ENCODE results near the gene ATXN2.
"Not testable (repeated sequence)": the region's sequence is repeated elsewhere in the genome, so short reads cannot be mapped to it uniquely, and the experiment has no call there.

The ATXN2 gene

DNA sequence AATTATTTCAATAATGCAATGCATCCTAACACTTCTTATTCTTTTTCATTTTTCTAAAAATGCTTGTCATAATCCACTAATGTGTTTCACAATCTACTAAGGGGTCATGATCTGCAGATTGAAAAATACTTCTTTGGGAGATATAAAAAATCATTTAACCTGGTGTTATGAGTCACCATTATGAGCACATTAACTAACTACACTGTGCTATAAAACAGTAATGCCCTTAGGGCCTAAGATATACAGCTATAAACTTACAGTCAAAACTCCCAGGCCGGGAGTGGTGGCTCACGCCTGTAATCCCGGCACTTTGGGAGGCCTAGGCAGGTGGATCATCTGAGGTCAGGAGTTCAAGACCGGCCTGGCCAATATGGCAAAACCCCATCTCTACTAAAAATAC lies 14.2 kb downstream of the ATXN2 start:
- Histone ChIP-seq H3K9me3 (ENCODE audit: control insufficient read depth, low read length) (no peaks in the 10 kb centered on the region), H3K9ac (ENCODE audit: low read length) (no peak overlapping the region), H3K4me1 (ENCODE audit: control insufficient read depth, insufficient read depth, low read length) (peaks cover 12% of the 10 kb centered on the region), H3K27me3 (replicated peaks; ENCODE audit: control insufficient read depth, insufficient read depth, low read length) (no peaks in the 10 kb centered on the region), H3K36me3 (ENCODE audit: control insufficient read depth, insufficient read depth, low read length, severe bottlenecking) (peaks cover 4% of the 10 kb centered on the region), H3K4me3 (ENCODE audit: low read length) (no peak overlapping the region)
- peak; percentile 56 for DNase-seq (ENCODE audit: low read depth)

- H3K9ac ChIP-seq (ENCODE audit: low read length), result not testable (repeated sequence)
Observed at GRCh38 chr12:111583506-111583905, 15.6 kb downstream of the ATXN2 start.

GRCh38 chr12:111582133-111582747 lies 16.9 kb downstream of the ATXN2 start:
- no peaks in the 10 kb centered on the region for H3K9me3 ChIP-seq (ENCODE audit: control insufficient read depth, low read length)
- no peak for DNase-seq (ENCODE audit: low read depth)
- H3K36me3 ChIP-seq (ENCODE audit: control insufficient read depth, insufficient read depth, low read length, severe bottlenecking), result peaks cover 6% of the 10 kb centered on the region
- no peak overlapping the region for H3K9ac ChIP-seq (ENCODE audit: low read length)
- peaks cover 21% of the 10 kb centered on the region for H3K4me1 ChIP-seq (ENCODE audit: control insufficient read depth, insufficient read depth, low read length)
- no peaks in the 10 kb centered on the region for H3K27me3 ChIP-seq (replicated peaks; ENCODE audit: control insufficient read depth, insufficient read depth, low read length)
- H3K4me3 ChIP-seq (ENCODE audit: low read length), result no peak overlapping the region

More at GRCh38 chr12:111583506-111583905, 15.6 kb downstream of the ATXN2 start:
- H3K27me3 ChIP-seq (replicated peaks; ENCODE audit: control insufficient read depth, insufficient read depth, low read length); DNase-seq (ENCODE audit: low read depth); H3K36me3 ChIP-seq (ENCODE audit: control insufficient read depth, insufficient read depth, low read length, severe bottlenecking); H3K9me3 ChIP-seq (ENCODE audit: control insufficient read depth, low read length); H3K4me3 ChIP-seq (ENCODE audit: low read length): not testable (repeated sequence)
- peaks cover 16% of the 10 kb centered on the region for H3K4me1 ChIP-seq (ENCODE audit: control insufficient read depth, insufficient read depth, low read length)

DNA sequence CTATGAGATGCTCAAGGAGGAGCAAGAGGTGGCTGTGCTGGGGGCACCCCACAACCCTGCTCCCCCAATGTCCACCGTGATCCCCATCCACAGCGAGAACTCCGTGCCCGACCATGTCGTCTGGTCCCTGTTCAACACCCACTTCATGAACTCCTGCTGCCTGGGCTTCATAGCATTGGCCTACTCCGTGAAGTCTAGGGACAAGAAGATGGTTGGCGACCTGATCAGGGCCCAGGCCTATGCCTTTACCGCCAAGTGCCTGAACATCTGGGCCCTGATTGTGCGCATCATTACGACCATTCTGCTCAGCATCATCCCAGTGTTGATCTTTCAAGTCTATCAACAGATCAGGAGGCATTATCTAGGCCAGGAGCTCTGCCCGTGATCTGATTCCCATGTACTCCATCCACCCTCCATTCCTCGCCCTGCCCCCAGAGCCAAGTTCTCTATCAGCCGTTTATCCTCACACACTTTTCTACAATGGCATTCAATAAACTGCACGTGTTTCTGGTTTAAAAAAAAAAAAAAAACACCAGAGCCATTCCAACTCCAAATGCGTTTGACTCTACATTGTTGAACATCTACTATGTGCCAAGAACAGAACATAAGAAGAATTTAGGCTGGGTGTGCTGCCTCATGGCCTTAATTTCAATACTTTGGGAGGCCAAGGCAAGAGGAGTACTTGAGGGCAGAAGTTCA lies 17.5 kb downstream of the ATXN2 start:
- peaks cover 15% of the 10 kb centered on the region for H3K4me1 ChIP-seq (ENCODE audit: control insufficient read depth, insufficient read depth, low read length)
- H3K9me3 ChIP-seq (ENCODE audit: control insufficient read depth, low read length), result no peaks in the 10 kb centered on the region
- DNase-seq (ENCODE audit: low read depth), result no peak
- no peaks in the 10 kb centered on the region for H3K27me3 ChIP-seq (replicated peaks; ENCODE audit: control insufficient read depth, insufficient read depth, low read length)
- peaks cover 6% of the 10 kb centered on the region for H3K36me3 ChIP-seq (ENCODE audit: control insufficient read depth, insufficient read depth, low read length, severe bottlenecking)
- no peak overlapping the region for H3K4me3 ChIP-seq (ENCODE audit: low read length)
- H3K9ac ChIP-seq (ENCODE audit: low read length), result no peak overlapping the region

DNA sequence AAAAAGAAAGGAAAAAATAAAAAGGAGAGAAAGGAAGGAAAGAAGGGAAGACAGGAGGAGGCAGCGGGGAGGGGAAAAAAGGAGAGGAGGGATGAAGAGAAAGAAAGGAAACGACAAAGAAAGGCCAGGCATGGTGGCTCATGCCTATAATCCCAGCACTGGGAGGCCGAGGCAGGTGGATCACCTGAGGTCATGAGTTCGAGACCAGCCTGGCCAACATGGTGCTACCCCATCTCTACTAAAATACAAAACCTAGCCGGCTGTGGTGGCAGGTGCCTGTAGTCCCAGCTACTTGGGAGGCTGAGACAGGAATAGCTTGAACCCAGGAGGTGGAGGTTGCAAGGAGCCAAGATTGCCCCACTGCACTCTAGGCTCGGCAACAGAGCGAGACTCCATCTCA lies 18.4 kb downstream of the ATXN2 start:
- peaks cover 6% of the 10 kb centered on the region for H3K36me3 ChIP-seq (ENCODE audit: control insufficient read depth, insufficient read depth, low read length, severe bottlenecking)

DNA sequence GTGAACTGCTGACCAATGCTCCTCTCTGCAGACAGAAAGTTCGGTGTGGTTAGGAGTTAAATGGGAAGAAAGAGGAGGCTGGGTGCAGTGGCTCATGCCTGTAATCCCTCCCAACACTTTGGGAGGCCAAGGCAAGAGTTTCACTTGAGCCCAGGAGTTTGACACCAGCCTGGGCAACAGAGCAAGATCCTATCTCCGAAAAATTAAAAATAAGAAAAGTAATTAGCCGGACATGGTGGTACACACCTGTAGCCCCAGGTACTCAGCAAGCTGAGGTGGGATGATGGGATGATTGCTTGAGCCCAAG lies 19.0 kb downstream of the ATXN2 start:
- no peak for DNase-seq (ENCODE audit: low read depth)
- H3K9ac ChIP-seq (ENCODE audit: low read length), result no peak overlapping the region
- H3K4me3 ChIP-seq (ENCODE audit: low read length), result no peak overlapping the region
- no peaks in the 10 kb centered on the region for H3K9me3 ChIP-seq (ENCODE audit: control insufficient read depth, low read length)
- no peaks in the 10 kb centered on the region for H3K27me3 ChIP-seq (replicated peaks; ENCODE audit: control insufficient read depth, insufficient read depth, low read length)
- peaks cover 6% of the 10 kb centered on the region for H3K36me3 ChIP-seq (ENCODE audit: control insufficient read depth, insufficient read depth, low read length, severe bottlenecking)
- H3K4me1 ChIP-seq (ENCODE audit: control insufficient read depth, insufficient read depth, low read length), result peaks cover 14% of the 10 kb centered on the region

More for the DNA sequence above, 18.4 kb downstream of the ATXN2 start:
- no peaks in the 10 kb centered on the region for H3K27me3 ChIP-seq (replicated peaks; ENCODE audit: control insufficient read depth, insufficient read depth, low read length)
- H3K9me3 ChIP-seq (ENCODE audit: control insufficient read depth, low read length), result no peaks in the 10 kb centered on the region
- H3K4me3 ChIP-seq (ENCODE audit: low read length), result no peak overlapping the region
- H3K9ac ChIP-seq (ENCODE audit: low read length), result no peak overlapping the region
- H3K4me1 ChIP-seq (ENCODE audit: control insufficient read depth, insufficient read depth, low read length), result peaks cover 14% of the 10 kb centered on the region
- no peak for DNase-seq (ENCODE audit: low read depth)

- Histone ChIP-seq H3K9ac (ENCODE audit: low read length) (no peak overlapping the region), H3K36me3 (ENCODE audit: control insufficient read depth, insufficient read depth, low read length, severe bottlenecking) (peaks cover 6% of the 10 kb centered on the region), H3K4me3 (ENCODE audit: low read length) (no peak overlapping the region), H3K4me1 (ENCODE audit: control insufficient read depth, insufficient read depth, low read length) (peaks cover 10% of the 10 kb centered on the region), H3K27me3 (replicated peaks; ENCODE audit: control insufficient read depth, insufficient read depth, low read length) (no peaks in the 10 kb centered on the region), H3K9me3 (ENCODE audit: control insufficient read depth, low read length) (no peaks in the 10 kb centered on the region)
- peak; percentile 67 for DNase-seq (ENCODE audit: low read depth)
Observed at GRCh38 chr12:111578971-111579340, 20.2 kb downstream of the ATXN2 start.

DNA sequence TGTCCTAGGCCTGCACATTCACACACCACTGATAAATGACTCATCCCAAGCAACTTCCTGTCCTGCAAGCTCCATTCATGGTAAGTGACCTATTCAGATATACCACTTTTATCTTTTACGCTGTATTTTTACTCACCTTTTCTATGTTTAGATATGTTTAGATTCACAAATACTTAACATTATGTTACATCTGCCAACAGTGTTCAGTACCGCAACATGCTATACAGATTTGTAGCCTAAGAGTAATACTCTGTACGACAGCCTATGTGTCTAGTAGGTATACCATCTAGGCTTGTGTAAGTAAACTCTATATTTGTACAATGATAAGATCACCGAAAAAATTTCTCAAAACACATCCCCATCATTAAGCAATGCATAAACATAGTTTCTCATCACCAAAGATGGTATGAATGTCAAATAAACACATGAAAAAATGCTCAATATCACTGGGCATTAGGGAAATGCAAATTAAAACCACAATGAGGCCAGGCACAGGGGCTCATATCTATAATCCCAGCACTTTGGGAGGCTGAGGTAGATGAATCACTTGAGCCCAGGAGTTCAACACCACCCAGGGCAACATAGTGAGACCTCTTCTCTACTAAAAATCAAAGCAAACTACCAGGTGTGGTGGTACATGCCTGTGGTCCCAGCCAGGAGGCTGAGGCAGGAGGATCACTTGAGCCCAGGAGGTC lies 20.7 kb downstream of the ATXN2 start:
- Histone ChIP-seq H3K4me3 (ENCODE audit: low read length) (no peak overlapping the region), H3K9ac (ENCODE audit: low read length) (no peak overlapping the region), H3K4me1 (ENCODE audit: control insufficient read depth, insufficient read depth, low read length) (peaks cover 10% of the 10 kb centered on the region), H3K27me3 (replicated peaks; ENCODE audit: control insufficient read depth, insufficient read depth, low read length) (no peaks in the 10 kb centered on the region), H3K36me3 (ENCODE audit: control insufficient read depth, insufficient read depth, low read length, severe bottlenecking) (peaks cover 6% of the 10 kb centered on the region), H3K9me3 (ENCODE audit: control insufficient read depth, low read length) (no peaks in the 10 kb centered on the region)
- DNase-seq (ENCODE audit: low read depth), result peak; percentile 71

DNA sequence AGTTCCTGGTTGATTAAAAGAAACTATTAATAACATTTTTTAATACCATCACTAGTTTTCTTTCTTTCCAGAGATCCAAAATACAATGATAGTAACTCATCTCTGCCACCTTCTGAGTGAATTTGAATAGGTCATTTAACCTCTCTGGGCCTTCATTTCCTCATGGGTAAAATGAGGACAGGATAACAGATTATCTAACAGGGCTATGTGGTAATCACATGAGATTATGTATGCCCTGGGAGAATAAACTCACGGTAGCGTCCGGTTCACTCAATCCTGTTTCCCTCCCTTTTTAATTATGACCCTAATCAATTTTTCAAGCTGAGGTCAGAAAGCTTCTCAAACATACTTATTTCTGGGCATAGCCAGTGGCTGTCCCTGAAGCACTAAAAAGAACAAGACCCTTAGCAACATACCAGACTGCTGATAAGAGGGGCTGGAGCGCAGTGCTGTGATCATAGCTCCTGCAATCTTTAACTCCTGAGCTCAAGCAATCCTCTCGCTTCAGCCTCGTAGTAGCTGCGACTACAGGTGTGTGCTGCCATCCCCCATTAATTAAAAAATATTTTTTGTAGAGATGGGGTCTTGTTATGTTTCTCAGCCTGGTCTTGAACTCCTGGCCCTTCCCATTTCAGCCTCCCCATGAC lies 24.2 kb downstream of the ATXN2 start:
- Histone ChIP-seq H3K4me1 (ENCODE audit: control insufficient read depth, insufficient read depth, low read length) (peaks cover 17% of the 10 kb centered on the region), H3K36me3 (ENCODE audit: control insufficient read depth, insufficient read depth, low read length, severe bottlenecking) (peaks cover 1% of the 10 kb centered on the region), H3K9me3 (ENCODE audit: control insufficient read depth, low read length) (no peaks in the 10 kb centered on the region), H3K27me3 (replicated peaks; ENCODE audit: control insufficient read depth, insufficient read depth, low read length) (no peaks in the 10 kb centered on the region), H3K4me3 (ENCODE audit: low read length) (no peak overlapping the region), H3K9ac (ENCODE audit: low read length) (no peak overlapping the region)
- DNase-seq (ENCODE audit: low read depth), result no peak

DNA sequence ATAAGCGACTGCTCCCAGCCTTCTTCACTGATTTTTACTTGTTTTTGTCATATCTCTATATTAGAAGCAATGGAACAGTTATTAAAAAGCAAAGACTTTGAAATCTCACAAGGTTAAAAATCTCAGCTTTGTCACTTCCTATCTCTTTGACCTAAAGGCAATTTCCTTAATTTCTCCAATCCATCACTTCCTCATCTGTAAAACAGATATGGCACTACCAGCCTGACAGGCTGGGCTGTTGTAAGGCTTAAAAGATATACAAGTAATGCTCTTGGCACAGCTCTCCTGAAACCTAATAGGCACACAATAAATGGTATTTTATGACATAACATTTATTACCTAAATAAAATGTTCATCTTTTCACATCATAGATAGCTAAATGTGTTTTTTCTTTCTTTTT lies 25.6 kb downstream of the ATXN2 start:
- Histone ChIP-seq H3K9me3 (ENCODE audit: control insufficient read depth, low read length) (no peaks in the 10 kb centered on the region), H3K4me3 (ENCODE audit: low read length) (no peak overlapping the region), H3K27me3 (replicated peaks; ENCODE audit: control insufficient read depth, insufficient read depth, low read length) (no peaks in the 10 kb centered on the region), H3K36me3 (ENCODE audit: control insufficient read depth, insufficient read depth, low read length, severe bottlenecking) (peaks cover 3% of the 10 kb centered on the region), H3K4me1 (ENCODE audit: control insufficient read depth, insufficient read depth, low read length) (peaks cover 22% of the 10 kb centered on the region), H3K9ac (ENCODE audit: low read length) (no peak overlapping the region)
- no peak for DNase-seq (ENCODE audit: low read depth)

All from adipocyte (in vitro differentiated cells).